GM18508 (cell line): ENCODE measurements around the gene MPLKIP.
"Not testable (repeated sequence)": the region's sequence is repeated elsewhere in the genome, so short reads cannot be mapped to it uniquely, and the experiment has no call there.

Experiments
- ATAC-seq: cut with Tn5 transposase; IDR thresholded peaks from one replicate; pipeline ENCODE4 v1.9.1; 2021; ENCODE audit warnings: moderate number of reproducible peaks; ENCODE audit not compliant: insufficient read depth, unreplicated experiment

Gene MPLKIP

GRCh38 chr7:40134428-40135316 is at the start of gene MPLKIP, which contains the start of gene SUGCT:
MPLKIP (minus strand) TSS chr7:40134622; CDS start chr7:40134567, 55 bp downstream.
SUGCT (plus strand) TSS chr7:40135005.
- ATAC-seq = peak; percentile 73

DNA sequence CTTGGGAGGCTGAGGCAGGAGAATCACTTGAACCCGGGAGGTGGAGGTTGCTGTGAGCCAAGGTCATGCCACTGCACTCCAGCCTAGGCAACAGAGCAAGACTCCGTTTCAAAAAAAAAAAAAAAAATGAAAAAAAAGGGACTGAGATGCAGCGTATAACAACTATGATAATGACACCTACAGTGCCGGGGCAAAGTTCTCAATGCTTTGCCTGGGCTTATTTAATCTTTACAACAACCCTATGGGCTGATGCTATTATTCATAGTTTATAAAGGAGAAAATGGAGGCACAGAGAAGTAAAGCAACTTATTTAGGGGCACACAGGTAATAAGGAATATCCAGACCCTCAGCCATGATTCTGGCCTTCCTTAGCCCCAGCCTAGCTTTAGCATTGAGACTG is 48.0 kb upstream of the MPLKIP start:
- no peak for ATAC-seq

GRCh38 chr7:40177071-40177470 is 42.6 kb upstream of the MPLKIP start:
- ATAC-seq = no peak

- no peak for ATAC-seq
These were observed 41.5 kb upstream of the MPLKIP start for GRCh38 chr7:40175725-40176510.

- ATAC-seq = not testable (repeated sequence)
These were observed 40.8 kb upstream of the MPLKIP start for GRCh38 chr7:40175256-40175655.

- not testable (repeated sequence) for ATAC-seq
These were observed 38.7 kb upstream of the MPLKIP start for GRCh38 chr7:40173121-40173520.

- not testable (repeated sequence) for ATAC-seq
These were observed 33.8 kb upstream of the MPLKIP start for GRCh38 chr7:40168266-40168665.

GRCh38 chr7:40167291-40167690 is 32.9 kb upstream of the MPLKIP start:
- no peak for ATAC-seq

- ATAC-seq = no peak
These were observed 30.8 kb upstream of the MPLKIP start for GRCh38 chr7:40165216-40165615.

GRCh38 chr7:40162516-40162915 is 28.1 kb upstream of the MPLKIP start:
- ATAC-seq = no peak

- no peak for ATAC-seq
These were observed 22.6 kb upstream of the MPLKIP start for GRCh38 chr7:40156988-40157387.

DNA sequence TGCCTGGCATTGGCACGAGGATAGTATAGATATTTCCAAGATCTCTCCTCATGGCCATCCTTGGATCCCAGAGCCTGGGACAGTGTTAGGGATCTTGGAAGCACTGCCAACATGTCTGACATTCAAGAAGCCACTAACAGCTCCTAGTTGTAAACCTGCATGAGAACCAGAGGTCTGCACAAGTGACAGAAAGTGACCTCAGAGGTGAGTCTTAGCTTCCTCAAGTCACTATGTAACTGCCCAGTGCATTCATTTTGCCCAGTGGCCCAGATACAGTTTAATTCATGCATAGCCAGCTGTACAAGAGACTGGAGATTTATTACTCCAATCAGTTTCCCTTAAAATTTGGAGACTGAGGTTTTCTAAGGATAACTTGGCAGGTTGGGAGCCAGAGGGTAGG is 17.1 kb upstream of the MPLKIP start:
- no peak for ATAC-seq

DNA sequence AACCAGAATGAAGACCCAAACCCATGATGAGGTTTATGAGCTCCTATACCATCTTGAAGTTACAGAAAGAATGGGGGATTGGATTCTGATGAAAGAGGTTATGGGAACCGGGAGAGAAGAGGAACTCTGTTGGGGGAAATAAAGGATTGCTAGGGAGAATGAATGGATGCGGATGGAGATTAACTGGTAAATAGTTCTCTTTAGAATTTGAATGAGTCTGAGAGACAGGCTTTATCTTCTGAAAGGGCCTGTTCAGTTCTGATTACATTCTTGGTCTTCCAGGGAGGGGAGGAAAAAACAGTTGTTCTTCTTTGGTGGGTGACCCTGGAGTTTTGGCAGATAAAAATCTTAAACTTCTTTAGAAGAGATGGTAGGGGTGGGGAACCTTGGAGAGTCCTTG is 14.2 kb upstream of the MPLKIP start:
- no peak for ATAC-seq

- ATAC-seq = not testable (repeated sequence)
These were observed 13.8 kb upstream of the MPLKIP start for GRCh38 chr7:40148247-40148580.

DNA sequence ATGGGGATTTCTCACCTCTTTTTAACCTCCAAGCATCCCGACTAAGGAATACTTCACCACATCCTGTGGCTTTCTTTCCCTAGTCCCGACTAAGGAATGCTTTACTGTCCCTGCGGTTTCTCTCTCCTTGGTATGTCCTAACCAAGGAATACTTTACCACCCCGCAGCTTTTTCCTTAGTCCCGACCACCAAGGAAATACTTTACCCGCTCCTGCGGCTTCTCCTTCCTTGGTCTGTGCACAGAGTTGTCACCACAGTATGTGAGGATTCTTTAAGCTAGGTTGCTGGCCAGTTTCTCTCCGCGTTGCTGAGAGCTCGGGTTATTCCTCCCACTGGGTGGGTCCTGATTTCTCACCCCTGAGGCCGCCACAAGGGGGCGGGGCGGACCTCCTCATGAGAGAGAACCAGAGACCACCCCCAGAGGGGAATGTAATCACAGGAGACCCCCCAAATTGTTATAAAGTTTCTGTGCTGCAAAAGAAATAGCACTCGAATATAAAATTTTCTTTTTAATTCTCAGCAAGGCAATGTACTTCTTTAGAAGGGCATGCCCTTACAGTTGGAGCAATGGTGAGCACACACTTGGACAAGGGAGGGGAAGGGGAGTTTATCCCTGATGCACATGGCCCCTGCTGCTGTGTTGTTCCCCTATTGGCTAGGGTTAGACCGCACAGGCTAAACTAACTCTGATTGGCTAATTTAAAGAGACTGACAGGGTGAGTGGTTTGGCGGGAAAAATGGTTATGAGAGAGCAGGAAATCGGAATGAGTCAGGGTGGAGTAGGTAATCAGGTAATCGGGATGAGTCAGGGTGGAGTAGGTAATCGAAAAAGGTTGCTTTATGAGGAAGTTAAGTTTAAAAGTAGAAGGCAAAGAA is 13.2 kb upstream of the MPLKIP start:
- no peak for ATAC-seq

DNA sequence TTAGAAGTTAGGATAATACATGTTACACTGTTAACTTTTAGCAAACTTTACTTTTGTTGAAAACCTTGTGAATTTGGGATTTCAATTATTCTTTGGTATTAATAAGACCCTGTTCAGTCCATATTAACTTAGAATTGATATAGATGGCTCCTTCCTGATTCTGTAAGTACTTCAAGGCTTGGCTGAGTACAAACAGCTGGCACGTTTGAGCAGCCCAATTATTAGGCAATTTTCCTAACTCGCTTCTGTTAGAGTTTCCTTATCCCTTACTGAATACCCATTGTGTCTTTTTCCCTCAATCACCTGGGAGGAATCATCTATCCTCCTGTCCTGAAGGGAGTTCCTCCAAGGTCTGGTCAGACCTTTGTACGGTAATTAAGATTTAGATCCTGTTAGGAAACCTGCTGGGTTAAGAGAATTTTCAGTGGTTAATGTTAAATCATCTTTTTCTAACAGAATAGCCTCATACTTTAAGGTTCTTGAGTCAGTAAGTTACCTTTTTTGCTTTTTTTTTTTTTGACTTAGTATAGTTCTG is 11.2 kb upstream of the MPLKIP start:
- ATAC-seq = not testable (repeated sequence)

DNA sequence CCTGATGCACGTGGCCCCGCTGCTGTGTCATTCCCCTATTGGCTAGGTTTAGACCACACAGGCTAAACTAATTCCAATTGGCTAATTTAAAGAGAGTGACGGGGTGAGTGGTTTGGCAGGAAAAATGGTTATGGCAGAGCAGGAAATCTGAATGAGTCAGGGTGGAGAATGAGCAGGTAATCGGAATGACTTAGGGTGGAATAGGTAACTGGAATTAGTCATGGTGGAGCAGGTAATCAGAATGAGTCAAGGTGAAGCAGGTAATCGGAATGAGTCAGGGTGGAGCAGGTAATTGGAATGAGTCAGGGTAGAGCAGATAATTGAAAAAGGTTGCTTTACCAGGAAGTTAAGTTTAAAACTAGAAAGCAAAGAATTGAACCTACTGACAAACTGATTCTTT is 7.5 kb upstream of the MPLKIP start:
- not testable (repeated sequence) for ATAC-seq

GRCh38 chr7:40139891-40140290 is 5.5 kb upstream of the MPLKIP start:
- not testable (repeated sequence) for ATAC-seq

DNA sequence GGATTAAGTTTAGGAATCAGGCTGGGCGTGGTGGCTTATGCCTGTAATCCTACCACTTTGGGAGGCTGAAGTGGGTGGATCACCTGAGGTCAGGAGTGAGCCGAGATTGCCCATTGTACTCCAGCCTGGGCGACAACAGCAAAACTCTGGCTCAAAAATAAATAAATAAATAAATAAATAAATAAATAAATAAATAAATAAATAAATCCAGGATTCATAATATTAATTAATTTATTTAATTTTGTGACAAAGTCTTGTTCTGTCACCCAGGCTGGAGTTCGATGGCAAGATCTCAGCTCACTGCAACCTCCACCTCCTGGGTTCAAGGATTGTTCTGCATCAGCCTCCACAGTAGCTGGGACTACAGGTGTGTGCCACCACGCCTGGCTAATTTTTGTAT is 4.6 kb upstream of the MPLKIP start:
- no peak for ATAC-seq

GRCh38 chr7:40137563-40137962 is 3.1 kb upstream of the MPLKIP start:
- no peak for ATAC-seq
